D721Med (cell line): ENCODE data around the gene CT47C1.

Experiments
- DNase-seq: peaks from one replicate; pipeline ENCODE4 v3.0.0; 2011; ENCODE audit warnings: low spot score; ENCODE audit not compliant: insufficient read length
- FAIRE-seq: peaks from 2 replicates; lab custom pipeline; 2011; peaks lifted over from hg19 to GRCh38; lab: Jason Lieb, UNC
- CTCF ChIP-seq: IDR thresholded peaks from 2 replicates; pipeline ENCODE4 v1.5.1; 2012; ENCODE audit warnings: mild to moderate bottlenecking, control low read depth; ENCODE audit not compliant: insufficient read depth; ENCODE audit errors: missing control alignments

The CT47C1 gene

GRCh38 chrX:119075270-119076025 lies 2.7 kb downstream of the CT47C1 start:
- no peak for FAIRE-seq
- no peak for TF ChIP-seq CTCF
- DNase-seq: no peak

- no peak for TF ChIP-seq CTCF
- FAIRE-seq (no peak), DNase-seq (no peak)
These were observed 9.5 kb downstream of the CT47C1 start for GRCh38 chrX:119082278-119082677.

GRCh38 chrX:119084766-119085165 lies 12.0 kb downstream of the CT47C1 start:
- no peak for FAIRE-seq
- DNase-seq: no peak
- no peak for TF ChIP-seq CTCF

- DNase-seq: no peak
- FAIRE-seq: no peak
- no peak for TF ChIP-seq CTCF
These were observed 14.3 kb downstream of the CT47C1 start for GRCh38 chrX:119087121-119087520.

- DNase-seq (no peak), FAIRE-seq (no peak)
- no peak for TF ChIP-seq CTCF
These were observed 16.8 kb downstream of the CT47C1 start for GRCh38 chrX:119089619-119090018.

GRCh38 chrX:119090627-119091026 lies 17.8 kb downstream of the CT47C1 start:
- no peak for TF ChIP-seq CTCF
- FAIRE-seq (no peak), DNase-seq (no peak)

- DNase-seq (no peak), FAIRE-seq (no peak)
- TF ChIP-seq CTCF: no peak
These were observed 21.4 kb downstream of the CT47C1 start for GRCh38 chrX:119093991-119094735.
